ENCODE measurements around the gene RHBDL1.
"Not testable (repeated sequence)": the region's sequence is repeated elsewhere in the genome, so short reads cannot be mapped to it uniquely, and the experiment has no call there.

RHBDL1 gene

GRCh38 chr16:689175-689897 is 13.9 kb downstream of the RHBDL1 start:
- Histone ChIP-seq H2AFZ (ENCODE audit: low read depth, low read length) (peak overlapping the region; percentile 78; the same call in 1 of the 2 replicates), H3K27ac (ENCODE audit: low read length) (peak overlapping the region; percentile 83), H3K9me3 (ENCODE audit: insufficient read depth, low read length, severe bottlenecking) (no peaks in the 10 kb centered on the region)

GRCh38 chr16:691242-691641 is 15.8 kb downstream of the RHBDL1 start:
- not testable (repeated sequence) for H3K9ac ChIP-seq (ENCODE audit: low read depth, low read length); H3K27me3 ChIP-seq (ENCODE audit: insufficient read depth, low read length, poor library complexity); H3K9me3 ChIP-seq (ENCODE audit: insufficient read depth, low read length, severe bottlenecking); H3K27ac ChIP-seq (ENCODE audit: low read length); DNase-seq; ATAC-seq (ENCODE audit: insufficient read depth, low read depth); H3K4me3 ChIP-seq (ENCODE audit: low read depth in 1 of 2, low read length in 2 of 2); H3K4me2 ChIP-seq (ENCODE audit: insufficient read depth, low read length)
- Histone ChIP-seq H4K20me1 (ENCODE audit: insufficient read depth, low read length) (peaks cover 13% of the 10 kb centered on the region; the same call in 1 of the 2 replicates), H3K36me3 (ENCODE audit: insufficient read depth, low read length) (peaks cover 19% of the 10 kb centered on the region), H3K79me2 (ENCODE audit: insufficient read depth, low read length) (peaks cover 20% of the 10 kb centered on the region), H2AFZ (ENCODE audit: low read depth, low read length) (peak overlapping the region; percentile 78; the same call in 1 of the 2 replicates), H3K4me1 (ENCODE audit: insufficient read depth, low read length) (peaks cover 30% of the 10 kb centered on the region)

More at GRCh38 chr16:689175-689897, 13.9 kb downstream of the RHBDL1 start:
- Histone ChIP-seq H4K20me1 (ENCODE audit: insufficient read depth, low read length) (peaks cover 13% of the 10 kb centered on the region; the same call in 1 of the 2 replicates), H3K4me1 (ENCODE audit: insufficient read depth, low read length) (peaks cover 49% of the 10 kb centered on the region), H3K4me3 (ENCODE audit: low read depth in 1 of 2, low read length in 2 of 2) (peak overlapping the region; percentile 73 to 84), H3K79me2 (ENCODE audit: insufficient read depth, low read length) (peaks cover 20% of the 10 kb centered on the region), H3K9ac (ENCODE audit: low read depth, low read length) (peak overlapping the region; percentile 80), H3K27me3 (ENCODE audit: insufficient read depth, low read length, poor library complexity) (no peaks in the 10 kb centered on the region), H3K4me2 (ENCODE audit: insufficient read depth, low read length) (peak overlapping the region; percentile 94), H3K36me3 (ENCODE audit: insufficient read depth, low read length) (peaks cover 37% of the 10 kb centered on the region)
- DNase-seq (no peak), ATAC-seq (ENCODE audit: insufficient read depth, low read depth) (no peak)
- TF ChIP-seq CTCF (IDR thresholded peaks at IDR 0.05; ENCODE audit: borderline replicate concordance, extremely low read depth, low read length, poor library complexity, severe bottlenecking) (no peak), EZH2 (IDR thresholded peaks at IDR 0.05; ENCODE audit: borderline replicate concordance, low read depth, low read length, severe bottlenecking) (no peak)

- H3K4me1 ChIP-seq (ENCODE audit: insufficient read depth, low read length) = peaks cover 29% of the 10 kb centered on the region
- no peak overlapping the region for H3K9ac ChIP-seq (ENCODE audit: low read depth, low read length)
- no peak overlapping the region for H3K27ac ChIP-seq (ENCODE audit: low read length)
- no peak for ATAC-seq (ENCODE audit: insufficient read depth, low read depth)
- TF ChIP-seq CTCF (IDR thresholded peaks at IDR 0.05; ENCODE audit: borderline replicate concordance, extremely low read depth, low read length, poor library complexity, severe bottlenecking) = no peak
- TF ChIP-seq EZH2 (IDR thresholded peaks at IDR 0.05; ENCODE audit: borderline replicate concordance, low read depth, low read length, severe bottlenecking) = no peak
- no peak overlapping the region for H3K4me3 ChIP-seq (ENCODE audit: low read depth in 1 of 2, low read length in 2 of 2)
- peaks cover 6% of the 10 kb centered on the region for H3K36me3 ChIP-seq (ENCODE audit: insufficient read depth, low read length)
- no peak for DNase-seq
- peaks cover 16% of the 10 kb centered on the region for H3K79me2 ChIP-seq (ENCODE audit: insufficient read depth, low read length)
- H2AFZ ChIP-seq (ENCODE audit: low read depth, low read length) = no peak overlapping the region
- H3K4me2 ChIP-seq (ENCODE audit: insufficient read depth, low read length) = no peak overlapping the region
- no peaks in the 10 kb centered on the region for H3K9me3 ChIP-seq (ENCODE audit: insufficient read depth, low read length, severe bottlenecking)
- H4K20me1 ChIP-seq (ENCODE audit: insufficient read depth, low read length) = peaks cover 11% of the 10 kb centered on the region; the same call in 1 of the 2 replicates
- H3K27me3 ChIP-seq (ENCODE audit: insufficient read depth, low read length, poor library complexity) = no peaks in the 10 kb centered on the region
These were observed 17.1 kb downstream of the RHBDL1 start for GRCh38 chr16:692356-693108.

GRCh38 chr16:693364-693763 is 17.9 kb downstream of the RHBDL1 start:
- TF ChIP-seq EZH2 (IDR thresholded peaks at IDR 0.05; ENCODE audit: borderline replicate concordance, low read depth, low read length, severe bottlenecking) (no peak), CTCF (IDR thresholded peaks at IDR 0.05; ENCODE audit: borderline replicate concordance, extremely low read depth, low read length, poor library complexity, severe bottlenecking) (no peak)
- no peak overlapping the region for H2AFZ ChIP-seq (ENCODE audit: low read depth, low read length)
- peaks cover 3% of the 10 kb centered on the region; the same call in 1 of the 2 replicates for H4K20me1 ChIP-seq (ENCODE audit: insufficient read depth, low read length)
- peaks cover 16% of the 10 kb centered on the region for H3K79me2 ChIP-seq (ENCODE audit: insufficient read depth, low read length)
- no peak overlapping the region for H3K4me3 ChIP-seq (ENCODE audit: low read depth in 1 of 2, low read length in 2 of 2)
- no peaks in the 10 kb centered on the region for H3K27me3 ChIP-seq (ENCODE audit: insufficient read depth, low read length, poor library complexity)
- no peaks in the 10 kb centered on the region for H3K36me3 ChIP-seq (ENCODE audit: insufficient read depth, low read length)
- no peak overlapping the region for H3K9ac ChIP-seq (ENCODE audit: low read depth, low read length)
- H3K4me1 ChIP-seq (ENCODE audit: insufficient read depth, low read length) = peaks cover 22% of the 10 kb centered on the region
- H3K4me2 ChIP-seq (ENCODE audit: insufficient read depth, low read length) = no peak overlapping the region
- DNase-seq (no peak), ATAC-seq (ENCODE audit: insufficient read depth, low read depth) (no peak)
- H3K27ac ChIP-seq (ENCODE audit: low read length) = no peak overlapping the region
- no peaks in the 10 kb centered on the region for H3K9me3 ChIP-seq (ENCODE audit: insufficient read depth, low read length, severe bottlenecking)
